Measurements from ENCODE around the gene MRI1.

DNA sequence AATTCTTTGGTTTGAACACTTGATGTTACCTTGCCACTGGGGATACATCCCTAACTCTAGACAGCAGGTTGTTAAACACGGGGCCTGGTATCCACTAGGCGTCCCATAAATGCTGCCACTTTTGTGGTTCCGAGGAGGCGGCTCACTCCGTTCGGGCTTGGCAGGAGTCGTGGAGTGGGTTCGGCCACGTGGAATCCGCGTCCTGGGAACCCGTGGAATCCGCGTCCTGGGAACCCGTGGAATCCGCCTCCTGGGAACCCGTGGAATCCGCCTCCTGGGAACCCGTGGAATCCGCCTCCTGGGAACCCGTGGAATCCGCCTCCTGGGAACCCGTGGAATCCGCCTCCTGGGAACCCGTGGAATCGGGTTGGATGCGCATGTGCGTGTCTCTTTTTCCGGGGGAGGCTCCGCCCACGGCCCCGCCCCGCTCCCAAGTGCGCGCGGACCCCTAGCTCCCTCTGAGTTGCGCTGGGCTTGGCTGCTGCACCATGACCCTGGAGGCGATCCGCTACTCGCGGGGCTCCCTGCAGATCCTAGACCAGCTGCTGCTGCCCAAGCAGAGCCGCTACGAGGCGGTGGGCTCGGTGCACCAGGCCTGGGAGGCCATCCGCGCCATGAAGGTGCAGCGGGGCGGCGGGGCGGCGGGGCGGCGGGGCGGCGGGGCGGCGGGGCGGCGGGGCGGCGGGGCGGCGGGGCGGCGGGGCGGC lies at the start of gene MRI1:
- TF ChIP-seq, protein P1, sequence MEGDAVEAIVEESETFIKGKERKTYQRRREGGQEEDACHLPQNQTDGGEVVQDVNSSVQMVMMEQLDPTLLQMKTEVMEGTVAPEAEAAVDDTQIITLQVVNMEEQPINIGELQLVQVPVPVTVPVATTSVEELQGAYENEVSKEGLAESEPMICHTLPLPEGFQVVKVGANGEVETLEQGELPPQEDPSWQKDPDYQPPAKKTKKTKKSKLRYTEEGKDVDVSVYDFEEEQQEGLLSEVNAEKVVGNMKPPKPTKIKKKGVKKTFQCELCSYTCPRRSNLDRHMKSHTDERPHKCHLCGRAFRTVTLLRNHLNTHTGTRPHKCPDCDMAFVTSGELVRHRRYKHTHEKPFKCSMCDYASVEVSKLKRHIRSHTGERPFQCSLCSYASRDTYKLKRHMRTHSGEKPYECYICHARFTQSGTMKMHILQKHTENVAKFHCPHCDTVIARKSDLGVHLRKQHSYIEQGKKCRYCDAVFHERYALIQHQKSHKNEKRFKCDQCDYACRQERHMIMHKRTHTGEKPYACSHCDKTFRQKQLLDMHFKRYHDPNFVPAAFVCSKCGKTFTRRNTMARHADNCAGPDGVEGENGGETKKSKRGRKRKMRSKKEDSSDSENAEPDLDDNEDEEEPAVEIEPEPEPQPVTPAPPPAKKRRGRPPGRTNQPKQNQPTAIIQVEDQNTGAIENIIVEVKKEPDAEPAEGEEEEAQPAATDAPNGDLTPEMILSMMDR (conservative IDR thresholded peaks at IDR 0.05), result no peak
- no peak for TF ChIP-seq EZH2 (IDR thresholded peaks at IDR 0.05; ENCODE audit: low read depth)
